Astrocyte of the cerebellum (primary cell): ENCODE measurements around the gene SMOC2.

Experiments used
- DNase-seq: peaks from one replicate; pipeline ENCODE4 v3.0.0-alpha.2; 2011; ENCODE audit warnings: low read depth
- H3K4me3 ChIP-seq: 2 replicates; pipeline ENCODE4 v1.5.1; 2011; ENCODE audit warnings: mild to moderate bottlenecking, low read depth, low read length, moderate library complexity
- CTCF ChIP-seq: IDR thresholded peaks from 2 replicates; pipeline ENCODE4 v1.5.1; 2012; ENCODE audit warnings: low read length, low read depth, moderate library complexity, mild to moderate bottlenecking; ENCODE audit errors: missing control alignments
- in situ Hi-C: cut with HindIII; loops from 2 replicates; pipeline ENCODE4 v1.10.0; 2017; ENCODE audit warnings: low sequenced_read_pairs

The SMOC2 gene

GRCh38 chr6:168528474-168529095, 87.6 kb downstream of the SMOC2 start:
- in situ Hi-C loops, result no loop called here
- H3K4me3 ChIP-seq, result no peak overlapping the region
- DNase-seq, result no peak
- TF ChIP-seq CTCF, result no peak

DNA sequence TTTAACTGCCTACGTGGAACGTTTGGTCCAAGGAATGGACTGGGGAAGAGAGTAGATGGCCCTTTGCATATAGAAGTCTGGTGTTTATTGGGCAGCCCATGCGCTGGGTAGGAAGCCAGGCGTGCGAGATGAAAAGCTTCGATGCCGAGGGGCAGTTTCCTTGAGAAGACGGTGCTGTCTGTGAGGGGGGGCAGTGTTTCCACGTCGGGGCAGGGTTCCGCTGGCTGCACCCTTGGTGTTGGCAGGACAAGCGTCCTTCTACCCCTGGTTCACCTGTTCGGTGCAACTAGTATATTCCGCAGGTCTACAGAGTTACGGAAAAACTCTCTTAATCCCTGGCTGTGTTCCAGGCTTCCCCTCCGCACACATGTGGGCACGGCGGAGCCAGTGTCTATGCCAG, 88.2 kb downstream of the SMOC2 start:
- DNase-seq, result no peak
- in situ Hi-C loops, result no loop called here
- TF ChIP-seq CTCF, result no peak
- no peak overlapping the region for H3K4me3 ChIP-seq

DNA sequence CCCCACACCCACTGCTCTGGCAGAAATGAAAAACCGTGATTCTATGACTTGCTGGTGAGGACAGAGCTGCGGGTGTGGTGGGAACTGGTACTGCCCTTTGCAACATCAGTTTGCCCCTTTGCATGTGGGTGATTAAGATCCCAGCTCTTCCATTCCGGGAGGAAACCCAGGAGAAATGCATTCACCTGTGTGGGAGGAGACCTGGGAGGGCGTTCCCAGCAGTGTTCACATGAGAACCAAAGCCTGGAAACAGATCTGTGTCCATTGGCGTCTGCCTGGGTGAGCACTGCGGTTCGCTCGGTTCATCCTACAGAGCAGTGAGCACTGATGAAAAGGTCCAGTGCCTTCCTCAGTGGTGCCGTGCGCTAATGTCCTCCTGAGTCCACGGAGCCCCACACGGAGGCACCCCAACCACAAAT, 89.7 kb downstream of the SMOC2 start:
- in situ Hi-C loops, result no loop called here
- no peak overlapping the region for H3K4me3 ChIP-seq
- TF ChIP-seq CTCF, result no peak
- DNase-seq, result no peak

DNA sequence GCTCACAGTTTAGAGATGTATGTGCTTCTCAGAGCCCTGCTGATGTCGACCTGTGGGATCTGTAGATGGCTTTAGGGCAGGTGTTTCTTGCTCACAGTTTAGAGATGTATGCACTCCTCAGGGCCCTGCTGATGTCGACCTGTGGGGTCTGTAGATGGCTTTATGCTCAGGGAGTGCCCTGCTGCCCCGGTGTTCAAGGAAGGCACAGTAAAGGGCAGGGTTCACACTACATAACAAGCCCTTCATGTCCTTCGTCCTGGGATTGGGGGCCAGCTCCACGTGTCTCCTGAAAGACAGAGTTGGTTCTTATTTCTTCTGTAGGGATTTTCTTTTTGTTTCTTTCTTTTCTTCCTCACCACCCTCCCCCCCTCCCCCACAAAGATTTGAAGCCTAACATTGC, 91.1 kb downstream of the SMOC2 start:
- no peak for DNase-seq

DNA sequence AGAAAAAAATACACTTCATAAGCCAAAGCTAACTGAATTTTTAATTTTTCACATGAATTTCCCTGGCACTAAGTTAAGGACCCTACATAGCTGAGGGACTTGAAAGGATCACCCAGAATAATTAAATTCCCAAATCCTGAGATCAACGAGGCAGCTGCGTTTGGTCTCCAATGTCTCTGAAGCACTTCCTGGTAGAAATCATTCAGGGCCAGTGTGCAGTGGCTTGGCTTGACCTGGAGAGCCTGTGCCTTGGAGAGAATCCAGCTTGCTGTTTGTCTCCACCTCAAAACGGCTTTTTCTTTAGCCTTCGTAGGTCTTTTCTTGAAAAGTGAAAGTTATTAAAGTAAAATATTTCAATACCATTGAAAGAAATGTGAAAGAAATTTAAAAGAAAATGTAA, 92.4 kb downstream of the SMOC2 start:
- in situ Hi-C loops, result no loop called here
- DNase-seq, result no peak
- no peak for TF ChIP-seq CTCF
- no peak overlapping the region for H3K4me3 ChIP-seq

More for the DNA sequence above, 91.1 kb downstream of the SMOC2 start:
- in situ Hi-C loops, result no loop called here
- no peak overlapping the region for H3K4me3 ChIP-seq
- no peak for TF ChIP-seq CTCF

GRCh38 chr6:168534265-168534664, 93.3 kb downstream of the SMOC2 start:
- no peak for TF ChIP-seq CTCF
- no peak for DNase-seq
- no peak overlapping the region for H3K4me3 ChIP-seq
- in situ Hi-C loops, result no loop called here
